ENCODE data around the gene SYNE2.

GRCh38 chr14:64213086-64213485, 360.3 kb downstream of the SYNE2 start:
- TF ChIP-seq, protein P1, sequence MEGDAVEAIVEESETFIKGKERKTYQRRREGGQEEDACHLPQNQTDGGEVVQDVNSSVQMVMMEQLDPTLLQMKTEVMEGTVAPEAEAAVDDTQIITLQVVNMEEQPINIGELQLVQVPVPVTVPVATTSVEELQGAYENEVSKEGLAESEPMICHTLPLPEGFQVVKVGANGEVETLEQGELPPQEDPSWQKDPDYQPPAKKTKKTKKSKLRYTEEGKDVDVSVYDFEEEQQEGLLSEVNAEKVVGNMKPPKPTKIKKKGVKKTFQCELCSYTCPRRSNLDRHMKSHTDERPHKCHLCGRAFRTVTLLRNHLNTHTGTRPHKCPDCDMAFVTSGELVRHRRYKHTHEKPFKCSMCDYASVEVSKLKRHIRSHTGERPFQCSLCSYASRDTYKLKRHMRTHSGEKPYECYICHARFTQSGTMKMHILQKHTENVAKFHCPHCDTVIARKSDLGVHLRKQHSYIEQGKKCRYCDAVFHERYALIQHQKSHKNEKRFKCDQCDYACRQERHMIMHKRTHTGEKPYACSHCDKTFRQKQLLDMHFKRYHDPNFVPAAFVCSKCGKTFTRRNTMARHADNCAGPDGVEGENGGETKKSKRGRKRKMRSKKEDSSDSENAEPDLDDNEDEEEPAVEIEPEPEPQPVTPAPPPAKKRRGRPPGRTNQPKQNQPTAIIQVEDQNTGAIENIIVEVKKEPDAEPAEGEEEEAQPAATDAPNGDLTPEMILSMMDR (IDR thresholded peaks at IDR 0.05), result no peak
- TF ChIP-seq POLR2A (IDR thresholded peaks at IDR 0.05), result no peak
